H9 (cell line): ENCODE results near the gene GRB10. TPM values are rescaled to one million over a fixed set of nuclear protein-coding genes. Genes with fewer than 3 reads are reported as not detected.

Experiments used
- DNase-seq: peaks from one replicate; pipeline ENCODE4 v3.0.0-alpha.2; 2017
- H2AFZ ChIP-seq: one replicate; pipeline ENCODE4 v1.6.1; 2013; ENCODE audit warnings: mild to moderate bottlenecking, low read length, control low read depth, moderate library complexity
- H2AK5ac ChIP-seq: 2 replicates; pipeline ENCODE4 v1.6.1; 2013; ENCODE audit warnings: low read length, control low read depth, mixed read lengths; ENCODE audit not compliant: insufficient read length
- H2BK120ac ChIP-seq: one replicate; pipeline ENCODE4 v1.6.1; 2013; ENCODE audit warnings: low read depth, mild to moderate bottlenecking, low read length, control low read depth, inconsistent platforms; ENCODE audit not compliant: poor library complexity, severe bottlenecking
- H2BK12ac ChIP-seq: 2 replicates; pipeline ENCODE4 v1.6.1; 2013; ENCODE audit warnings: low read length, control low read depth, mixed read lengths, low read depth; ENCODE audit not compliant: insufficient read length
- H2BK15ac ChIP-seq: 2 replicates; pipeline ENCODE4 v1.6.1; 2013; ENCODE audit warnings: low read depth, low read length, control low read depth
- H2BK20ac ChIP-seq: one replicate; pipeline ENCODE4 v1.6.1; 2013; ENCODE audit warnings: low read depth, mild to moderate bottlenecking, low read length, control low read depth, inconsistent platforms; ENCODE audit not compliant: poor library complexity, severe bottlenecking
- H2BK5ac ChIP-seq: 2 replicates; pipeline ENCODE4 v1.6.1; 2013; ENCODE audit warnings: low read length, control low read depth, mixed read lengths; ENCODE audit not compliant: insufficient read length
- H3K14ac ChIP-seq: 2 replicates; pipeline ENCODE4 v1.6.1; 2013; ENCODE audit warnings: low read length, control low read depth; ENCODE audit not compliant: insufficient read depth
- H3K18ac ChIP-seq: 2 replicates; pipeline ENCODE4 v1.6.1; 2013; ENCODE audit warnings: low read depth, mild to moderate bottlenecking, mixed read lengths, low read length, control low read depth; ENCODE audit not compliant: insufficient read length
- H3K23ac ChIP-seq: 2 replicates; pipeline ENCODE4 v1.6.1; 2013; ENCODE audit warnings: low read length, control low read depth, mixed read lengths, low read depth; ENCODE audit not compliant: insufficient read length
- H3K23me2 ChIP-seq: 2 replicates; pipeline ENCODE4 v1.6.1; 2013; ENCODE audit warnings: low read depth, mild to moderate bottlenecking, mixed read lengths, low read length, control low read depth; ENCODE audit not compliant: insufficient read length, poor library complexity, severe bottlenecking
- H3K27ac ChIP-seq: 2 replicates; pipeline ENCODE4 v1.5.1; 2013; ENCODE audit warnings: low read length, control low read depth, mixed read lengths, low read depth; ENCODE audit not compliant: insufficient read length
- H3K27me3 ChIP-seq: 2 replicates; pipeline ENCODE4 v1.6.1; 2013; ENCODE audit warnings: low read length, control low read depth, inconsistent platforms; ENCODE audit not compliant: insufficient read depth
- H3K4ac ChIP-seq: 2 replicates; pipeline ENCODE4 v1.6.1; 2013; ENCODE audit warnings: low read depth, mild to moderate bottlenecking, control low read depth, inconsistent platforms, low read length, moderate library complexity
- H3K4me1 ChIP-seq: 2 replicates; pipeline ENCODE4 v1.6.1; 2013; ENCODE audit warnings: low read length, control low read depth, inconsistent platforms; ENCODE audit not compliant: insufficient read depth
- H3K4me2 ChIP-seq: 2 replicates; pipeline ENCODE4 v1.6.1; 2013; ENCODE audit warnings: low read length, control low read depth, mixed read lengths; ENCODE audit not compliant: insufficient read length, insufficient read depth
- H3K56ac ChIP-seq: 2 replicates; pipeline ENCODE4 v1.6.1; 2013; ENCODE audit warnings: low read depth, mild to moderate bottlenecking, mixed read lengths, low read length, control low read depth; ENCODE audit not compliant: insufficient read length
- H3K79me1 ChIP-seq: 2 replicates; pipeline ENCODE4 v1.6.1; 2013; ENCODE audit warnings: low read depth, mild to moderate bottlenecking, moderate library complexity, low read length, control low read depth, inconsistent platforms; ENCODE audit not compliant: insufficient read depth, poor library complexity, severe bottlenecking
- H3K79me2 ChIP-seq: 2 replicates; pipeline ENCODE4 v1.6.1; 2013; ENCODE audit warnings: low read length, control low read depth, inconsistent platforms; ENCODE audit not compliant: insufficient read depth
- H3K9ac ChIP-seq: 2 replicates; pipeline ENCODE4 v1.6.1; 2013; ENCODE audit warnings: low read length, control low read depth, mixed read lengths; ENCODE audit not compliant: insufficient read length; ENCODE audit errors: extremely low read depth
- H3K9me3 ChIP-seq: one replicate; pipeline ENCODE4 v1.6.1; 2013; ENCODE audit warnings: low read depth, low read length, inconsistent platforms; ENCODE audit not compliant: control insufficient read depth
- H3T11ph ChIP-seq: one replicate; pipeline ENCODE4 v1.6.1; 2013; ENCODE audit warnings: mild to moderate bottlenecking, low read length, control low read depth, inconsistent platforms
- H4K20me1 ChIP-seq: one replicate; pipeline ENCODE4 v1.6.1; 2013; ENCODE audit not compliant: control insufficient read depth, insufficient read length, insufficient read depth
- H4K5ac ChIP-seq: 2 replicates; pipeline ENCODE4 v1.6.1; 2013; ENCODE audit warnings: low read depth, mild to moderate bottlenecking, mixed read lengths, low read length, control low read depth; ENCODE audit not compliant: insufficient read length
- H4K8ac ChIP-seq: replicated peaks from 2 replicates; pipeline ENCODE4 v1.6.1; 2013; ENCODE audit warnings: low read length, control low read depth, mixed read lengths, low read depth; ENCODE audit not compliant: insufficient read length
- H4K91ac ChIP-seq: 2 replicates; pipeline ENCODE4 v1.6.1; 2013; ENCODE audit warnings: low read depth, mild to moderate bottlenecking, moderate library complexity, mixed read lengths, low read length, control low read depth; ENCODE audit not compliant: insufficient read length
- H3K27ac Mint-ChIP-seq, 3 experiments: 2 replicates in 2 of 3; 3 replicates in 1 of 3; pipeline ENCODE4 v1.8.0; 2020 to 2021; ENCODE audit warnings: mixed read lengths in 3 of 3, mild to moderate bottlenecking in 1 of 3, moderate library complexity in 1 of 3
- H3K27me3 Mint-ChIP-seq: 2 replicates; pipeline ENCODE4 v1.8.0; 2021; ENCODE audit warnings: low read depth, mild to moderate bottlenecking, moderate library complexity, mixed read lengths
- H3K36me3 Mint-ChIP-seq, 3 experiments: 2 replicates in 2 of 3; 3 replicates in 1 of 3; pipeline ENCODE4 v1.8.0; 2020 to 2021; ENCODE audit warnings: low read depth in 3 of 3, mixed read lengths in 3 of 3; ENCODE audit not compliant: insufficient read depth in 1 of 3
- H3K4me1 Mint-ChIP-seq, 2 experiments: 2 replicates each; pipeline ENCODE4 v1.8.0; 2020; ENCODE audit warnings: mixed read lengths in 2 of 2
- H3K4me3 Mint-ChIP-seq, 2 experiments: 2 replicates in 1 of 2; 3 replicates in 1 of 2; pipeline ENCODE4 v1.8.0; 2020 to 2021; ENCODE audit warnings: mild to moderate bottlenecking in 2 of 2, mixed read lengths in 2 of 2, moderate library complexity in 1 of 2
- H3K9me3 Mint-ChIP-seq, 2 experiments: 2 replicates in 1 of 2; 3 replicates in 1 of 2; pipeline ENCODE4 v1.8.0; 2020; ENCODE audit warnings: mild to moderate bottlenecking in 2 of 2, mixed read lengths in 2 of 2, moderate library complexity in 1 of 2
- CTCF ChIP-seq: fragments of 200-600 bp; sonication (generic); conservative IDR thresholded peaks from 3 replicates; pipeline ENCODE4 v1.8.0; 2021; ENCODE audit warnings: antibody characterized with exemption, mild to moderate bottlenecking
- WGBS: extraction: QIAGEN DNeasy Blood & Tissue Kit; methylation state at CpG from one replicate; pipeline ENCODE4 v1.1.7; 2013; ENCODE audit warnings: missing lambda C conversion rate, low lambda C conversion rate, mixed read lengths; ENCODE audit not compliant: insufficient read length; ENCODE audit errors: extremely low coverage; 5-methylcytosine and 5-hydroxymethylcytosine counted together
- total RNA-seq: library from RNA; stranded (reverse); gene quantifications from 2 replicates; pipeline ENCODE4 v1.2.1, GENCODE V29; 2021

Gene GRB10
- total RNA-seq, 1 experiment from 2014 or later = 108 TPM

DNA sequence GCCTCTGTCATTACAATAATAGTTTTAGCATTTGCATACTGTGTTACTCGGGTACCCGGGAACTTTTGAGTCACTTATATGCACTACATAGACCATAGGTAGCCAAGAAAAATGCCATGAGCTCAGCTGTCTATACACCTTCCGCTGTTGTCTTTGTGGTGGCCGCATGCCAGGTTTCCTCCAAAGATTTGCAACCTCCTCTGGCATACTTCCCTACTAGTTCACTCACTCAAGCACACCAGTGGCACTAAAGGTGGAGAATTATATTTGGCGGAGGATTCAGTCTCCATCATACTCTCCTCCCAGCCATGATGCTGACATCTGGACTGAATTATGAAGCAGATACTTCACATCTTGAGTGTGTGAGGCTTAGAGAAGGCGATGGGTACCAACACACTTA is 35.6 kb upstream of the GRB10 start:
- Mint-ChIP-seq H3K36me3 (no peaks in the 10 kb centered on the region; a peak in 1 of 7 replicates), H3K9me3 (no peaks in the 10 kb centered on the region), H3K27ac (no peak overlapping the region), H3K4me3 (no peak overlapping the region), H3K4me1 (peaks cover 30 to 35% of the 10 kb centered on the region in 2 experiments), H3K27me3 (no peaks in the 10 kb centered on the region; the same call in 1 of the 2 replicates)
- H3K4me2 ChIP-seq = no peak overlapping the region
- no peak for DNase-seq
- no peaks in the 10 kb centered on the region for H3K27me3 ChIP-seq
- no peaks in the 10 kb centered on the region for H3K79me2 ChIP-seq
- no peak overlapping the region for H3K14ac ChIP-seq
- no peak overlapping the region for H3T11ph ChIP-seq
- WGBS = no CpG with 5 or more reads among the region's 6 CpGs
- H2BK15ac ChIP-seq = no peak overlapping the region
- H3K4ac ChIP-seq = no peak overlapping the region
- no peak overlapping the region for H2BK20ac ChIP-seq
- no peak overlapping the region for H3K56ac ChIP-seq
- H3K9ac ChIP-seq = no peak overlapping the region
- no peaks in the 10 kb centered on the region for H3K9me3 ChIP-seq
- no peak overlapping the region for H2BK12ac ChIP-seq
- no peak overlapping the region for H4K8ac ChIP-seq
- no peaks in the 10 kb centered on the region for H3K23me2 ChIP-seq
- H4K5ac ChIP-seq = no peak overlapping the region
- no peaks in the 10 kb centered on the region for H3K79me1 ChIP-seq
- H3K18ac ChIP-seq = no peak overlapping the region
- no peak overlapping the region for H2AK5ac ChIP-seq
- H3K4me1 ChIP-seq = peaks cover 7% of the 10 kb centered on the region; the same call in 1 of the 2 replicates
- no peak overlapping the region for H2AFZ ChIP-seq
- TF ChIP-seq CTCF = no peak
- no peak overlapping the region for H3K27ac ChIP-seq
- no peak overlapping the region for H2BK120ac ChIP-seq
- no peak overlapping the region for H2BK5ac ChIP-seq
- H4K20me1 ChIP-seq = no peaks in the 10 kb centered on the region
- H3K23ac ChIP-seq = no peak overlapping the region
- H4K91ac ChIP-seq = no peak overlapping the region
